IMR-90 (cell line): Measurements from ENCODE around the gene ANLN. TPM values are rescaled to one million over a fixed set of nuclear protein-coding genes. Genes with fewer than 3 reads are reported as not detected.

Experiments used
- ATAC-seq: fragments of 200-7000 bp; cut with Tn5 transposase; 2 replicates; pipeline ENCODE4 v1.9.1; 2020; ENCODE audit warnings: low read depth, mild to moderate bottlenecking, moderate library complexity
- BruUV-seq: library from RNA; stranded (reverse); fragments of 400-500 nt; replicated peaks from 2 replicates; lab custom pipeline; 2021; lab: Mats Ljungman, UMichigan
- CTCF ChIA-PET: fragments of 300-600 bp; formaldehyde crosslinking; extraction: SDS; loops from one replicate; lab custom pipeline; 2021; ENCODE audit warnings: antibody characterized with exemption; lab: Yijun Ruan, JAX
- POLR2A ChIA-PET: fragments of 300-600 bp; sonication (Branson Sonifier 250); formaldehyde crosslinking; loops from one replicate; lab custom pipeline; 2022; ENCODE audit warnings: antibody characterized with exemption; ENCODE audit not compliant: unreplicated experiment; lab: Charles Lee
- DNase-seq: peaks from one replicate; pipeline ENCODE4 v3.0.0; 2013
- H2AFZ ChIP-seq: replicated peaks from 2 replicates; pipeline ENCODE3; 2013; ENCODE audit warnings: low read length, mild to moderate bottlenecking; ENCODE audit not compliant: poor library complexity
- H2AK5ac ChIP-seq: 2 replicates; pipeline ENCODE4 v1.6.1; 2013; ENCODE audit warnings: low read depth, low read length, inconsistent platforms
- H2AK9ac ChIP-seq: replicated peaks from 2 replicates; pipeline ENCODE3; 2013; ENCODE audit warnings: mild to moderate bottlenecking, low read depth, low read length, moderate library complexity; ENCODE audit not compliant: poor library complexity
- H2BK120ac ChIP-seq: 2 replicates; pipeline ENCODE4 v1.6.1; 2013; ENCODE audit warnings: low read depth, low read length, inconsistent platforms
- H2BK15ac ChIP-seq: 3 replicates; pipeline ENCODE4 v1.6.1; 2013; ENCODE audit warnings: low read depth, low read length, inconsistent platforms
- H2BK20ac ChIP-seq: 2 replicates; pipeline ENCODE4 v1.6.1; 2013; ENCODE audit warnings: low read depth, mild to moderate bottlenecking, inconsistent platforms, low read length, moderate library complexity
- H2BK5ac ChIP-seq: 2 replicates; pipeline ENCODE4 v1.6.1; 2013; ENCODE audit warnings: mild to moderate bottlenecking, low read depth, low read length, inconsistent platforms; ENCODE audit not compliant: poor library complexity, severe bottlenecking
- H3K14ac ChIP-seq: replicated peaks from 2 replicates; pipeline ENCODE4 v1.6.1; 2013; ENCODE audit warnings: low read depth, low read length, inconsistent platforms
- H3K18ac ChIP-seq: 2 replicates; pipeline ENCODE4 v1.6.1; 2013; ENCODE audit warnings: low read depth, low read length, control low read depth
- H3K23ac ChIP-seq: 2 replicates; pipeline ENCODE4 v1.6.1; 2013; ENCODE audit warnings: low read depth, low read length, inconsistent platforms
- H3K27ac ChIP-seq: 2 replicates; pipeline ENCODE4 v1.5.1; 2013; ENCODE audit warnings: mild to moderate bottlenecking, control low read depth, low read length; ENCODE audit not compliant: insufficient read depth
- H3K27me3 ChIP-seq: 2 replicates; pipeline ENCODE4 v1.6.1; 2013; ENCODE audit warnings: low read length; ENCODE audit not compliant: control insufficient read depth, insufficient read depth
- H3K36me3 ChIP-seq: 2 replicates; pipeline ENCODE4 v1.6.1; 2013; ENCODE audit warnings: low read length, mixed read lengths; ENCODE audit not compliant: control insufficient read depth, insufficient read depth
- H3K4ac ChIP-seq: 2 replicates; pipeline ENCODE4 v1.6.1; 2013; ENCODE audit warnings: low read depth, low read length, inconsistent platforms
- H3K4me1 ChIP-seq: 2 replicates; pipeline ENCODE4 v1.6.1; 2013; ENCODE audit warnings: low read length, mixed read lengths; ENCODE audit not compliant: control insufficient read depth, insufficient read depth
- H3K4me2 ChIP-seq: 2 replicates; pipeline ENCODE4 v1.6.1; 2013; ENCODE audit warnings: low read depth, mild to moderate bottlenecking, control low read depth, low read length, moderate library complexity
- H3K4me3 ChIP-seq: 2 replicates; pipeline ENCODE4 v1.5.1; 2013; ENCODE audit warnings: low read depth, mild to moderate bottlenecking, control low read depth, low read length, moderate library complexity; ENCODE audit not compliant: insufficient read depth
- H3K56ac ChIP-seq: 2 replicates; pipeline ENCODE4 v1.6.1; 2013; ENCODE audit warnings: low read length, inconsistent platforms; ENCODE audit not compliant: insufficient read depth; ENCODE audit errors: extremely low read depth
- H3K79me1 ChIP-seq, 2 experiments: 2 replicates each; pipeline ENCODE4 v1.6.1; 2013; ENCODE audit warnings: low read length in 2 of 2, inconsistent platforms in 1 of 2, low read depth in 1 of 2
- H3K9ac ChIP-seq: 2 replicates; pipeline ENCODE4 v1.6.1; 2013; ENCODE audit warnings: low read depth, low read length, control low read depth
- H3K9me1 ChIP-seq: 2 replicates; pipeline ENCODE4 v1.6.1; 2013; ENCODE audit warnings: low read length, inconsistent platforms; ENCODE audit not compliant: insufficient read depth
- H3K9me3 ChIP-seq: 2 replicates; pipeline ENCODE4 v1.6.1; 2013; ENCODE audit warnings: low read length; ENCODE audit not compliant: control insufficient read depth, insufficient read depth
- H4K20me1 ChIP-seq: 2 replicates; pipeline ENCODE4 v1.6.1; 2013; ENCODE audit warnings: low read length, inconsistent platforms; ENCODE audit not compliant: insufficient read depth
- H4K5ac ChIP-seq: 2 replicates; pipeline ENCODE4 v1.6.1; 2013; ENCODE audit warnings: mild to moderate bottlenecking, low read depth, low read length, control low read depth
- H4K8ac ChIP-seq, 2 experiments: 2 replicates each; pipeline ENCODE4 v1.6.1; 2013; ENCODE audit warnings: low read depth in 2 of 2, low read length in 2 of 2, control low read depth in 1 of 2, inconsistent platforms in 1 of 2
- H4K91ac ChIP-seq: 2 replicates; pipeline ENCODE4 v1.6.1; 2013; ENCODE audit warnings: low read depth, low read length, inconsistent platforms; ENCODE audit not compliant: insufficient read depth
- BHLHE40 ChIP-seq: fragments of 150-350 bp; IDR thresholded peaks from 2 replicates; pipeline ENCODE4 v1.6.1; 2016; ENCODE audit warnings: mild to moderate bottlenecking, low read depth, low read length
- CEBPB ChIP-seq: IDR thresholded peaks from 2 replicates; pipeline ENCODE4 v1.6.1; 2012; ENCODE audit warnings: low read depth, low read length, improper control_type of control experiment
- ELK1 ChIP-seq: fragments of 150-350 bp; IDR thresholded peaks from 2 replicates; pipeline ENCODE4 v1.6.1; 2016; ENCODE audit warnings: low read depth, mild to moderate bottlenecking, low read length, moderate library complexity, borderline replicate concordance
- FOS ChIP-seq: fragments of 150-350 bp; IDR thresholded peaks from 2 replicates; pipeline ENCODE4 v1.6.1; 2016; ENCODE audit warnings: low read depth, low read length
- MAFK ChIP-seq: IDR thresholded peaks from 2 replicates; pipeline ENCODE4 v1.6.1; 2012; ENCODE audit warnings: low read depth, low read length, improper control_type of control experiment
- MAZ ChIP-seq: IDR thresholded peaks from 2 replicates; pipeline ENCODE4 v1.6.1; 2012; ENCODE audit warnings: low read depth, mild to moderate bottlenecking, low read length, improper control_type of control experiment, moderate library complexity, borderline replicate concordance
- MXI1 ChIP-seq: IDR thresholded peaks from 2 replicates; pipeline ENCODE4 v1.6.1; 2012; ENCODE audit warnings: low read depth, mild to moderate bottlenecking, low read length, moderate library complexity, borderline replicate concordance
- POLR2A ChIP-seq: IDR thresholded peaks from 2 replicates; pipeline ENCODE4 v1.6.1; 2012; ENCODE audit warnings: mild to moderate bottlenecking, low read depth, low read length
- RAD21 ChIP-seq: IDR thresholded peaks from 2 replicates; pipeline ENCODE4 v1.6.1; 2012; ENCODE audit warnings: low read length, improper control_type of control experiment
- RCOR1 ChIP-seq: IDR thresholded peaks from 2 replicates; pipeline ENCODE4 v1.6.1; 2012; ENCODE audit warnings: mild to moderate bottlenecking, low read length, improper control_type of control experiment; ENCODE audit not compliant: insufficient replicate concordance
- RFX5 ChIP-seq: IDR thresholded peaks from 2 replicates; pipeline ENCODE4 v1.8.0; 2012; ENCODE audit warnings: low read depth, mild to moderate bottlenecking, low read length, moderate library complexity
- SMC3 ChIP-seq: fragments of 150-350 bp; IDR thresholded peaks from 2 replicates; pipeline ENCODE4 v1.6.1; 2016; ENCODE audit warnings: low read depth, mild to moderate bottlenecking, antibody characterized with exemption, low read length, moderate library complexity
- USF2 ChIP-seq: fragments of 150-350 bp; IDR thresholded peaks from 2 replicates; pipeline ENCODE4 v1.6.1; 2017; ENCODE audit warnings: mild to moderate bottlenecking, antibody characterized with exemption, low read length, low read depth
- WGBS, 2 experiments: methylation state at CpG; one replicate each; pipeline versions ENCODE4 v1.1.5 to v1.1.7; 2013; ENCODE audit warnings: missing lambda C conversion rate in 2 of 2; ENCODE audit not compliant: insufficient read length in 1 of 2; ENCODE audit errors: extremely low coverage in 2 of 2; 5-methylcytosine and 5-hydroxymethylcytosine counted together
- dilution Hi-C: fragments of 300-500 bp; cut with HindIII; formaldehyde crosslinking; loops from one replicate; pipeline ENCODE4 v1.14.3; 2018; ENCODE audit warnings: low sequenced_read_pairs; ENCODE audit not compliant: unreplicated experiment
- in situ Hi-C: fragments of 300-500 bp; cut with MboI; formaldehyde crosslinking; loops from 3 replicates; pipeline ENCODE4 v1.14.3; 2019; ENCODE audit warnings: low sequenced_read_pairs, inconsistent platforms, mixed read lengths
- intact Hi-C: fragments of 100-400 bp; cut with micrococcal nuclease; formaldehyde crosslinking; loops from 2 replicates; pipeline ENCODE4 v1.10.0; 2022
- polyA plus RNA-seq, 3 experiments: library from polyadenylated mRNA; depleted of rRNA; stranded (reverse); fragments of >200 nt; gene quantifications; 2 replicates each; pipeline ENCODE4 v1.2.3, GENCODE V29; 2012; ENCODE audit warnings: low replicate concordance in 1 of 3
- total RNA-seq: library from RNA; depleted of rRNA; stranded (reverse); fragments of >200 nt; gene quantifications from 2 replicates; pipeline ENCODE4 v1.2.3, GENCODE V29; 2012
- TF ChIP-seq, protein P1 (sequence below): conservative IDR thresholded peaks from 2 replicates; pipeline ENCODE4 v1.5.1; 2012; ENCODE audit warnings: mild to moderate bottlenecking, low read depth, low read length, improper control_type of control experiment

Gene ANLN
- total and polyA plus RNA-seq, 2 of the 4 experiments (the other 2 are of a cell fraction), result 60.5 to 276 TPM

- Histone ChIP-seq H2BK20ac (no peak overlapping the region), H3K79me1 (peaks cover 15 to 38% of the 10 kb centered on the region in 2 experiments), H3K27ac (no peak overlapping the region), H4K91ac (no peak overlapping the region), H3K56ac (no peak overlapping the region), H2BK120ac (no peak overlapping the region), H4K8ac (no peak overlapping the region; a peak in 1 of 4 replicates), H2AK9ac (no peak overlapping the region), H3K4me3 (no peak overlapping the region), H2AFZ (no peak overlapping the region), H2BK15ac (no peak overlapping the region), H2AK5ac (no peak overlapping the region), H3K9me1 (peaks cover 4% of the 10 kb centered on the region; the same call in 1 of the 2 replicates), H2BK5ac (no peak overlapping the region), H3K27me3 (no peaks in the 10 kb centered on the region), H3K23ac (no peak overlapping the region), H3K18ac (no peak overlapping the region), H3K9me3 (no peaks in the 10 kb centered on the region), H4K20me1 (no peaks in the 10 kb centered on the region), H3K4me2 (no peak overlapping the region), H3K4ac (no peak overlapping the region), H3K36me3 (peaks cover 8% of the 10 kb centered on the region), H3K9ac (no peak overlapping the region), H3K14ac (no peak overlapping the region), H4K5ac (no peak overlapping the region), H3K4me1 (no peaks in the 10 kb centered on the region)
- WGBS, 2 experiments, result no CpG with 5 or more reads among the region's 3 CpGs
- intact Hi-C loops, result no loop called here
- TF ChIP-seq BHLHE40 (no peak), MXI1 (no peak), USF2 (no peak), RFX5 (no peak), ELK1 (no peak), SMC3 (no peak), FOS (no peak), POLR2A (no peak), MAFK (no peak), RCOR1 (no peak), RAD21 (no peak), CEBPB (no peak), MAZ (no peak)
- TF ChIP-seq, protein P1, sequence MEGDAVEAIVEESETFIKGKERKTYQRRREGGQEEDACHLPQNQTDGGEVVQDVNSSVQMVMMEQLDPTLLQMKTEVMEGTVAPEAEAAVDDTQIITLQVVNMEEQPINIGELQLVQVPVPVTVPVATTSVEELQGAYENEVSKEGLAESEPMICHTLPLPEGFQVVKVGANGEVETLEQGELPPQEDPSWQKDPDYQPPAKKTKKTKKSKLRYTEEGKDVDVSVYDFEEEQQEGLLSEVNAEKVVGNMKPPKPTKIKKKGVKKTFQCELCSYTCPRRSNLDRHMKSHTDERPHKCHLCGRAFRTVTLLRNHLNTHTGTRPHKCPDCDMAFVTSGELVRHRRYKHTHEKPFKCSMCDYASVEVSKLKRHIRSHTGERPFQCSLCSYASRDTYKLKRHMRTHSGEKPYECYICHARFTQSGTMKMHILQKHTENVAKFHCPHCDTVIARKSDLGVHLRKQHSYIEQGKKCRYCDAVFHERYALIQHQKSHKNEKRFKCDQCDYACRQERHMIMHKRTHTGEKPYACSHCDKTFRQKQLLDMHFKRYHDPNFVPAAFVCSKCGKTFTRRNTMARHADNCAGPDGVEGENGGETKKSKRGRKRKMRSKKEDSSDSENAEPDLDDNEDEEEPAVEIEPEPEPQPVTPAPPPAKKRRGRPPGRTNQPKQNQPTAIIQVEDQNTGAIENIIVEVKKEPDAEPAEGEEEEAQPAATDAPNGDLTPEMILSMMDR, result no peak
- BruUV-seq, result no TSS peak
- DNase-seq (no peak), ATAC-seq (no peak)
- ChIA-PET POLR2A (no interaction called here), CTCF (no interaction called here)
- dilution Hi-C loops, result no loop called here
- in situ Hi-C loops, result no loop called here
Measured at GRCh38 chr7:36422072-36422471, 32.4 kb downstream of the ANLN start.
